Kidney (tissue), 14 donors: ENCODE results near the gene PROZ. TPM values are rescaled to one million over a fixed set of nuclear protein-coding genes. Genes with fewer than 3 reads are reported as not detected.

Experiments used
- DNase-seq, 5 donors: peaks; one replicate each; pipeline ENCODE4 v3.0.0-alpha.2; 2013 to 2020
- FAIRE-seq: peaks from 2 replicates; lab custom pipeline; 2012; peaks lifted over from hg19 to GRCh38; lab: Jason Lieb, UNC
- H3K27ac ChIP-seq, 2 donors: one replicate each; pipeline ENCODE4 v1.7.0; 2013; ENCODE audit warnings: low read depth in 2 of 2, low read length in 2 of 2, inconsistent platforms in 1 of 2
- H3K27me3 ChIP-seq: one replicate; pipeline ENCODE4 v1.7.1; 2013; ENCODE audit warnings: low read length, inconsistent platforms; ENCODE audit not compliant: control insufficient read depth, insufficient read depth
- H3K36me3 ChIP-seq, 3 donors: one replicate each; pipeline versions ENCODE4 v1.7.0 to v1.7.1; 2013; ENCODE audit warnings: low read length in 3 of 3, control low read depth in 1 of 3, inconsistent platforms in 1 of 3; ENCODE audit not compliant: insufficient read depth in 3 of 3, control insufficient read depth in 2 of 3
- H3K4me1 ChIP-seq, 3 donors: one replicate each; pipeline versions ENCODE4 v1.7.0 to v1.7.1; 2013; ENCODE audit warnings: low read length in 3 of 3, inconsistent platforms in 1 of 3, low read depth in 1 of 3; ENCODE audit not compliant: control insufficient read depth in 2 of 3, insufficient read depth in 2 of 3
- H3K4me3 ChIP-seq, 3 donors: one replicate each; pipeline versions ENCODE4 v1.7.0 to v1.8.1; 2013; ENCODE audit warnings: low read length in 3 of 3, control low read depth in 1 of 3, inconsistent platforms in 1 of 3
- H3K9ac ChIP-seq, 3 donors: one replicate each; pipeline versions ENCODE4 v1.7.0 to v1.7.1; 2013; ENCODE audit warnings: low read length in 3 of 3, control low read depth in 1 of 3, inconsistent platforms in 1 of 3
- H3K9me3 ChIP-seq, 3 donors: one replicate each; pipeline versions ENCODE4 v1.7.0 to v1.7.1; 2013; ENCODE audit warnings: low read length in 3 of 3, control low read depth in 1 of 3, inconsistent platforms in 1 of 3; ENCODE audit not compliant: control insufficient read depth in 2 of 3, insufficient read depth in 1 of 3
- CTCF ChIP-seq: IDR thresholded peaks from 3 replicates; pipeline ENCODE4 v1.5.1; 2012; ENCODE audit warnings: mild to moderate bottlenecking, moderate library complexity, borderline replicate concordance; ENCODE audit not compliant: insufficient read depth; ENCODE audit errors: extremely low read depth
- intact Hi-C: fragments of 100-400 bp; cut with DNase I; formaldehyde crosslinking; loops from one replicate; pipeline ENCODE4 v1.11.1; 2022
- polyA plus RNA-seq: library from polyadenylated mRNA; stranded (reverse); fragments of 350-450 nt; fragmentation: Illumina TruSeq; extraction: RNeasy Lipid Tissue Mini Kit (QIAGEN cat#74804); gene quantifications from one replicate; pipeline ENCODE4 v1.2.3, GENCODE V29; 2014; ENCODE audit warnings: low read depth, low replicate concordance; ENCODE audit not compliant: insufficient read depth
- total RNA-seq: library from RNA; stranded (reverse); fragmentation: NEBNext Ultra II Directional; extraction: Animal tissue kit (Norgen Biotek cat#: 25700); gene quantifications from one replicate; pipeline ENCODE4 v1.2.1, GENCODE V29; 2021
- donor health status: control.
- donor health status: control.
- donor health status: control.
- donor health status: control.
- donor health status: control.
- donor health status: DM: yes; HTN: yes; CAD: no.
- donor health status: Normal renal cell carcinoma (clear cell type).

The PROZ gene
- total and polyA plus RNA-seq, 2 donors from 2014 or later = 20.0 TPM; not detected in 1

GRCh38 chr13:113190181-113190580 is 31.7 kb downstream of the PROZ start:
- H3K9me3 ChIP-seq = no peaks in the 10 kb centered on the region
- FAIRE-seq (no peak), DNase-seq (no peak)
- H3K9ac ChIP-seq = no peak overlapping the region
- H3K4me1 ChIP-seq = no peaks in the 10 kb centered on the region
- peaks cover 8 to 19% (median 17%) of the 10 kb centered on the region in 3 donors for H3K36me3 ChIP-seq
- no peak overlapping the region for H3K27ac ChIP-seq
- intact Hi-C loops = no loop called here
- H3K4me3 ChIP-seq = no peak overlapping the region
- TF ChIP-seq CTCF = no peak
- no peaks in the 10 kb centered on the region for H3K27me3 ChIP-seq

GRCh38 chr13:113192279-113192678 is 33.8 kb downstream of the PROZ start:
- FAIRE-seq (no peak), DNase-seq (no peak)
- Histone ChIP-seq H3K36me3 (peaks cover 15 to 31% (median 28%) of the 10 kb centered on the region in 3 donors), H3K9me3 (no peaks in the 10 kb centered on the region), H3K9ac (no peak overlapping the region), H3K4me1 (no peaks in the 10 kb centered on the region), H3K27ac (no peak overlapping the region), H3K4me3 (no peak overlapping the region), H3K27me3 (no peaks in the 10 kb centered on the region)
- TF ChIP-seq CTCF = no peak
- intact Hi-C loops = no loop called here

GRCh38 chr13:113192902-113193301 is 34.5 kb downstream of the PROZ start:
- Histone ChIP-seq H3K4me1 (no peaks in the 10 kb centered on the region), H3K9ac (no peak overlapping the region), H3K27me3 (no peaks in the 10 kb centered on the region), H3K36me3 (peaks cover 17 to 37% (median 32%) of the 10 kb centered on the region in 3 donors), H3K4me3 (no peak overlapping the region), H3K27ac (no peak overlapping the region), H3K9me3 (no peaks in the 10 kb centered on the region)
- FAIRE-seq = no peak
- no peak for DNase-seq
- intact Hi-C loops = no loop called here
- no peak for TF ChIP-seq CTCF

GRCh38 chr13:113195360-113195759 is 36.9 kb downstream of the PROZ start:
- TF ChIP-seq CTCF = no peak
- Histone ChIP-seq H3K36me3 (peaks cover 16 to 59% (median 31%) of the 10 kb centered on the region in 3 donors), H3K27me3 (no peaks in the 10 kb centered on the region), H3K4me3 (no peak overlapping the region), H3K4me1 (no peaks in the 10 kb centered on the region), H3K9ac (no peak overlapping the region), H3K27ac (no peak overlapping the region), H3K9me3 (no peaks in the 10 kb centered on the region)
- intact Hi-C loops = no loop called here
- no peak for FAIRE-seq
- no peak for DNase-seq
